K562 (cell line): ENCODE measurements around the gene RCHY1. TPM values are rescaled to one million over a fixed set of nuclear protein-coding genes. Genes with fewer than 3 reads are reported as not detected.

Source experiments
- ATAC-seq: fragments of 200-7000 bp; cut with Tn5 transposase; 3 replicates; pipeline ENCODE4 v1.9.1; 2020; ENCODE audit warnings: moderate library complexity
- BruUV-seq: library from RNA; stranded (reverse); fragments of 400-500 nt; replicated peaks from 2 replicates; lab custom pipeline; 2021; lab: Mats Ljungman, UMichigan
- CTCF ChIA-PET: fragments of 300-600 bp; formaldehyde crosslinking; extraction: SDS; loops from one replicate; lab custom pipeline; 2021; ENCODE audit warnings: low intra/inter-chr PET ratio; lab: Yijun Ruan, JAX
- POLR2A ChIA-PET: fragments of 300-600, 350-650 bp; sonication (Branson Sonifier 250); formaldehyde crosslinking; extraction: SDS; loops from one replicate; lab custom pipeline; 2021; ENCODE audit warnings: antibody characterized with exemption, inconsistent platforms; lab: Yijun Ruan, JAX
- DNase-seq, 4 experiments: peaks; one replicate each; pipeline versions ENCODE4 v3.0.0 to v3.0.0-alpha.2; 2011 to 2018; ENCODE audit warnings: low spot score in 3 of 4, mixed read lengths in 3 of 4; ENCODE audit errors: extremely low read depth in 1 of 4
- FAIRE-seq: peaks from 2 replicates; lab custom pipeline; 2011; peaks lifted over from hg19 to GRCh38; lab: Jason Lieb, UNC
- H2AFZ ChIP-seq: 2 replicates; pipeline ENCODE4 v1.6.0; 2011; ENCODE audit warnings: low read depth, low read length, control low read depth, inconsistent platforms
- H3K27ac ChIP-seq: fragments of 200-600 bp; 3 replicates; pipeline ENCODE4 v1.8.0; 2011; ENCODE audit warnings: low read depth, mild to moderate bottlenecking, control low read depth, inconsistent platforms, low read length, moderate library complexity, mixed read lengths; ENCODE audit errors: extremely low read depth
- H3K27me3 ChIP-seq, 2 experiments: fragments of 300-600 bp in 1 of 2; 2 replicates in 1 of 2; 3 replicates in 1 of 2; pipeline versions ENCODE4 v1.6.0 to v1.8.0; 2011; ENCODE audit warnings: inconsistent platforms in 2 of 2, low read length in 2 of 2, mild to moderate bottlenecking in 1 of 2, mixed read lengths in 1 of 2, moderate library complexity in 1 of 2; ENCODE audit not compliant: control insufficient read depth in 2 of 2, insufficient read depth in 2 of 2
- H3K36me3 ChIP-seq: fragments of 300-600 bp; 3 replicates; pipeline ENCODE4 v1.8.0; 2011; ENCODE audit warnings: mild to moderate bottlenecking, low read length, inconsistent platforms; ENCODE audit not compliant: control insufficient read depth, insufficient read depth
- H3K4me1 ChIP-seq, 2 experiments: fragments of 200-600 bp in 1 of 2; replicated peaks in 1 of 2; 2 replicates in 1 of 2; 3 replicates in 1 of 2; pipeline versions ENCODE4 v1.5.1 to v1.8.0; 2011; ENCODE audit warnings: inconsistent platforms in 2 of 2, low read length in 2 of 2, mild to moderate bottlenecking in 1 of 2, mixed read lengths in 1 of 2, moderate library complexity in 1 of 2; ENCODE audit not compliant: control insufficient read depth in 2 of 2, insufficient read depth in 2 of 2
- H3K4me2 ChIP-seq: 2 replicates; pipeline ENCODE4 v1.6.1; 2011; ENCODE audit warnings: low read length, control low read depth, inconsistent platforms, mixed read lengths; ENCODE audit not compliant: insufficient read depth
- H3K4me3 ChIP-seq: fragments of 200-600 bp; sonication (generic), shearing (Covaris generic); 2 replicates; pipeline ENCODE4 v1.5.1; 2016; ENCODE audit warnings: control low read depth, inconsistent platforms
- H3K79me2 ChIP-seq: fragments of 200-600 bp; 3 replicates; pipeline ENCODE4 v1.8.0; 2011; ENCODE audit warnings: low read length, inconsistent platforms; ENCODE audit not compliant: control insufficient read depth, insufficient read depth
- H3K9ac ChIP-seq, 2 experiments: 2 replicates each; pipeline versions ENCODE4 v1.6.0 to v1.6.1; 2011; ENCODE audit warnings: low read depth in 2 of 2, low read length in 2 of 2, control low read depth in 1 of 2, inconsistent platforms in 1 of 2, mild to moderate bottlenecking in 1 of 2, mixed read lengths in 1 of 2; ENCODE audit not compliant: insufficient read depth in 1 of 2
- H3K9me1 ChIP-seq: one replicate; pipeline ENCODE4 v1.6.0; 2011; ENCODE audit warnings: inconsistent platforms, mild to moderate bottlenecking, low read length, moderate library complexity; ENCODE audit not compliant: control insufficient read depth, insufficient read depth
- H3K9me3 ChIP-seq: replicated peaks from 2 replicates; pipeline ENCODE4 v1.5.1; 2011; ENCODE audit warnings: low read depth, low read length, inconsistent platforms; ENCODE audit not compliant: control insufficient read depth, insufficient read depth
- H4K20me1 ChIP-seq: replicated peaks from 2 replicates; pipeline ENCODE4 v1.6.1; 2011; ENCODE audit warnings: low read length, inconsistent platforms, mixed read lengths; ENCODE audit not compliant: control insufficient read depth, insufficient read depth
- BACH1 ChIP-seq: fragments of 200-800 bp; sonication (Bioruptor generic); IDR thresholded peaks from 2 replicates; pipeline ENCODE4 v1.6.1; 2016; ENCODE audit warnings: missing genetic modification characterization, missing compliant biosample characterization
- E2F5 ChIP-seq: sonication (generic); formaldehyde crosslinking; IDR thresholded peaks from 2 replicates; pipeline ENCODE4 v1.8.0; 2022; ENCODE audit warnings: mild to moderate bottlenecking, missing genetic modification reagents
- ELK1 ChIP-seq: sonication (generic); formaldehyde crosslinking; IDR thresholded peaks from 2 replicates; pipeline ENCODE4 v1.8.1; 2022; ENCODE audit warnings: missing genetic modification reagents
- EZH2 ChIP-seq: IDR thresholded peaks from 2 replicates; pipeline ENCODE4 v1.6.1; 2012; ENCODE audit warnings: low read depth, mild to moderate bottlenecking, inconsistent platforms, low read length, borderline replicate concordance
- FOXK1 ChIP-seq: sonication (generic); formaldehyde crosslinking; IDR thresholded peaks from 2 replicates; pipeline ENCODE4 v1.8.0; 2022; ENCODE audit warnings: missing genetic modification reagents, mild to moderate bottlenecking, borderline replicate concordance
- JUN ChIP-seq, 2 experiments: sonication (generic) in 1 of 2; formaldehyde crosslinking in 1 of 2; IDR thresholded peaks; 2 replicates each; pipeline versions ENCODE4 v1.6.1 to v1.8.0; 2012 to 2022; ENCODE audit warnings: borderline replicate concordance in 2 of 2, mild to moderate bottlenecking in 2 of 2, improper control_type of control experiment in 1 of 2, low read depth in 1 of 2, low read length in 1 of 2, missing genetic modification reagents in 1 of 2
- JUND ChIP-seq, 2 experiments: IDR thresholded peaks; 2 replicates in 1 of 2; 3 replicates in 1 of 2; pipeline ENCODE4 v1.6.1; 2011; ENCODE audit warnings: borderline replicate concordance in 2 of 2, low read depth in 2 of 2, low read length in 2 of 2, improper control_type of control experiment in 1 of 2, missing biosample characterization in 1 of 2, missing genetic modification characterization in 1 of 2, missing genetic modification reagents in 1 of 2
- NFIC ChIP-seq: fragments of 450-650 bp; IDR thresholded peaks from 2 replicates; pipeline ENCODE4 v1.6.1; 2017; ENCODE audit warnings: mild to moderate bottlenecking, inconsistent platforms
- NR2C1 ChIP-seq, 2 experiments: fragments of 450-650 bp; IDR thresholded peaks; 2 replicates each; pipeline ENCODE4 v1.6.1; 2017; ENCODE audit warnings: mild to moderate bottlenecking in 2 of 2, antibody characterized with exemption in 1 of 2, inconsistent platforms in 1 of 2, missing compliant biosample characterization in 1 of 2, missing genetic modification characterization in 1 of 2
- RBM22 ChIP-seq: fragments of 200-400 bp; formaldehyde crosslinking; IDR thresholded peaks from 2 replicates; pipeline ENCODE4 v1.6.1; 2018; ENCODE audit warnings: low read length, low read depth; ENCODE audit not compliant: poor library complexity, severe bottlenecking
- RNF2 ChIP-seq: sonication (generic); IDR thresholded peaks from 2 replicates; pipeline ENCODE4 v1.6.1; 2016
- RUNX1 ChIP-seq: sonication (generic); IDR thresholded peaks from 2 replicates; pipeline ENCODE4 v1.6.1; 2016; ENCODE audit warnings: antibody characterized with exemption, low read depth
- TCF15 ChIP-seq: fragments of 250-450 bp; sonication (Bioruptor Pico); IDR thresholded peaks from 2 replicates; pipeline ENCODE4 v1.8.0; 2022; ENCODE audit warnings: moderate library complexity, mild to moderate bottlenecking, inconsistent platforms
- THAP12 ChIP-seq: fragments of 250-450 bp; sonication (Bioruptor Pico); IDR thresholded peaks from 2 replicates; pipeline ENCODE4 v1.9.0; 2021; ENCODE audit warnings: mild to moderate bottlenecking, inconsistent platforms
- ZNF146 ChIP-seq: IDR thresholded peaks from one replicate; pipeline ENCODE4 v1.6.1; 2018; ENCODE audit warnings: missing compliant biosample characterization; ENCODE audit not compliant: unreplicated experiment
- in situ Hi-C: fragments of 300-500 bp; cut with MboI; formaldehyde crosslinking; loops from 4 replicates; pipeline ENCODE4 v1.15.0; 2018; ENCODE audit warnings: inconsistent platforms, mixed read lengths
- intact Hi-C: fragments of 100-400 bp; cut with micrococcal nuclease; formaldehyde crosslinking; loops from 2 replicates; pipeline ENCODE4 v1.14.2; 2022
- polyA plus RNA-seq, 8 experiments: library from polyadenylated mRNA; depleted of rRNA in 4 of 8; stranded (reverse) in 5 of 8; unstranded in 3 of 8; fragments of >200 nt; fragmentation: Nextera tagmentation in 2 of 8; fragmentation: Illumina TruSeq in 1 of 8; extraction: Ambion mirVana in 2 of 8; extraction: Trizol in 1 of 8; gene quantifications; 2 replicates each; pipeline versions ENCODE4 v1.2.1 to v1.2.3, GENCODE V29; 2011 to 2014; ENCODE audit warnings: inconsistent platforms in 1 of 8, missing spikeins in 1 of 8
- total RNA-seq, 7 experiments: library from RNA; depleted of rRNA in 6 of 7; stranded (reverse); fragments of >200 nt in 6 of 7; fragmentation: Illumina TruSeq in 2 of 7; extraction: Trizol in 2 of 7; gene quantifications; 2 replicates each; pipeline versions ENCODE4 v1.2.1 to v1.2.3, GENCODE V29; 2011 to 2021; ENCODE audit warnings: low replicate concordance in 1 of 7

Gene RCHY1
- total and polyA plus RNA-seq, 9 of the 15 experiments (the other 6 are each of a cell fraction or from before 2014, with no cell fraction given) = 27.3 to 85.1 (median 45.9) TPM

GRCh38 chr4:75530556-75531322 is 16.5 kb upstream of the RCHY1 start (continued):
- TF ChIP-seq BACH1 (tag) = no peak
- no peak for TF ChIP-seq FOXK1 (CRISPR knock-in tag)

- Histone ChIP-seq H3K27me3 (no peaks in the 10 kb centered on the region), H3K4me3 (no peak overlapping the region), H3K9me1 (no peaks in the 10 kb centered on the region), H3K27ac (no peak overlapping the region), H3K36me3 (peaks cover 70% of the 10 kb centered on the region), H3K79me2 (no peaks in the 10 kb centered on the region), H3K9me3 (peaks cover 3% of the 10 kb centered on the region), H2AFZ (no peak overlapping the region), H3K4me1 (no peaks in the 10 kb centered on the region), H3K4me2 (no peak overlapping the region), H3K9ac (no peak overlapping the region), H4K20me1 (no peaks in the 10 kb centered on the region)
- FAIRE-seq (no peak), DNase-seq (no peak), ATAC-seq (no peak)
- CTCF ChIA-PET = no interaction called here
- in situ Hi-C loops = no loop called here
- intact Hi-C loops = no loop called here
- POLR2A ChIA-PET = interaction anchor here (0.9 to 1.6 kb wide), 3 partner anchors 12 to 13 kb away, joined by 4 read pairs; partner anchors contain the start of genes RCHY1 and THAP6
- no TSS peak for BruUV-seq
- TF ChIP-seq RBM22 (no peak), NR2C1 (IDR thresholded peaks at IDR 0.05) (no peak), NR2C1 (tag; IDR thresholded peaks at IDR 0.05) (no peak), JUND (IDR thresholded peaks at IDR 0.05; ENCODE audit: borderline replicate concordance, low read depth, low read length) (no peak), JUND (tag; IDR thresholded peaks at IDR 0.05; ENCODE audit: borderline replicate concordance, low read depth, low read length) (no peak), RNF2 (no peak), ELK1 (CRISPR knock-in tag) (no peak), RUNX1 (no peak), JUN (IDR thresholded peaks at IDR 0.05; ENCODE audit: borderline replicate concordance, low read depth, low read length) (no peak), JUN (CRISPR knock-in tag; IDR thresholded peaks at IDR 0.05; ENCODE audit: borderline replicate concordance) (no peak), ZNF146 (CRISPR knock-in tag) (no peak), E2F5 (CRISPR knock-in tag) (no peak), EZH2 (no peak), TCF15 (no peak), THAP12 (CRISPR knock-in tag) (no peak), NFIC (no peak)
These were observed 13.3 kb upstream of the RCHY1 start for GRCh38 chr4:75527482-75527881.
